Measurements from ENCODE around the gene FGF11.
A peak's percentile ranks its signal among the peaks of the same experiment; 100 is the strongest.

FGF11 gene

GRCh38 chr17:7403977-7404736 lies 35.2 kb upstream of the FGF11 start, which contains the start of gene TMEM256:
Gene TMEM256 (minus strand): TSS chr17:7404097. CDS start chr17:7404084, 13 bp downstream.
- CTCF ChIA-PET = interaction anchor here (0.6 to 1.4 kb wide), 4 partner anchors 15 to 157 kb away, joined by 3 to 8 read pairs (median 4); no protein-coding TSS in a partner anchor
- peak; percentile 96 for DNase-seq (ENCODE audit: low read depth, low spot score)
- TF ChIP-seq CTCF (IDR thresholded peaks at IDR 0.05; ENCODE audit: insufficient read depth, low read length, missing control alignments) = no peak
- POLR2A ChIA-PET = interaction anchor here (0.6 to 1.4 kb wide), 21 partner anchors 9 to 169 kb away, joined by 3 to 11 read pairs (median 4); partner anchors contain the start of genes PLSCR3, POLR2A, TMEM102 and ZBTB4
- H3K4me3 ChIP-seq (ENCODE audit: low read depth, low read length) = peak within 1 kb of the TSS; percentile 83

- peak overlapping the region; percentile 83 for H3K4me3 ChIP-seq (ENCODE audit: low read depth, low read length)
- no peak for DNase-seq (ENCODE audit: low read depth, low spot score)
Observed at GRCh38 chr17:7404737-7405349, 34.5 kb upstream of the FGF11 start.

GRCh38 chr17:7405350-7406234 lies 33.7 kb upstream of the FGF11 start:
- DNase-seq (ENCODE audit: low read depth, low spot score) = no peak
- CTCF ChIA-PET = interaction anchor here (0.7 to 2.0 kb wide), 2 partner anchors 31 to 155 kb away, joined by 3 to 12 read pairs; partner anchors contain the start of gene TMEM102
- no peak for TF ChIP-seq CTCF (IDR thresholded peaks at IDR 0.05; ENCODE audit: insufficient read depth, low read length, missing control alignments)
- POLR2A ChIA-PET = interaction anchor here (0.7 to 1.3 kb wide), 3 partner anchors 18 to 57 kb away, joined by 3 to 6 read pairs (median 3); partner anchors contain the start of gene SPEM2
- peak overlapping the region; percentile 83 for H3K4me3 ChIP-seq (ENCODE audit: low read depth, low read length)

More at GRCh38 chr17:7404737-7405349, 34.5 kb upstream of the FGF11 start:
- ChIA-PET POLR2A (interaction anchor here (0.6 to 1.4 kb wide), 16 partner anchors 8 to 169 kb away, joined by 3 to 11 read pairs (median 4); partner anchors contain the start of genes PLSCR3, POLR2A and ZBTB4), CTCF (interaction anchor here (1.4 kb wide), 1 partner anchor 156 kb away, joined by 5 read pairs; no protein-coding TSS in a partner anchor)
- no peak for TF ChIP-seq CTCF (IDR thresholded peaks at IDR 0.05; ENCODE audit: insufficient read depth, low read length, missing control alignments)

- TF ChIP-seq CTCF (IDR thresholded peaks at IDR 0.05; ENCODE audit: insufficient read depth, low read length, missing control alignments) = no peak
- POLR2A ChIA-PET = interaction anchor here (0.7 to 1.3 kb wide), 3 partner anchors 17 to 58 kb away, joined by 3 to 6 read pairs (median 3); partner anchors contain the start of gene SPEM2
- peak overlapping the region; percentile 83 for H3K4me3 ChIP-seq (ENCODE audit: low read depth, low read length)
- CTCF ChIA-PET = interaction anchor here (0.7 to 2.0 kb wide), 3 partner anchors 17 to 154 kb away, joined by 3 to 12 read pairs (median 3); partner anchors contain the start of gene TMEM102
- no peak for DNase-seq (ENCODE audit: low read depth, low spot score)
Observed at GRCh38 chr17:7406235-7406825, 33.0 kb upstream of the FGF11 start.

GRCh38 chr17:7407082-7407481 lies 32.2 kb upstream of the FGF11 start:
- CTCF ChIA-PET = interaction anchor here (1.0 to 2.0 kb wide), 3 partner anchors 29 to 281 kb away, joined by 3 to 12 read pairs (median 3); partner anchors contain the start of genes TMEM102 and WRAP53
- POLR2A ChIA-PET = interaction anchor here (0.6 to 1.3 kb wide), 2 partner anchors 17 to 48 kb away, joined by 3 read pairs; no protein-coding TSS in a partner anchor
- DNase-seq (ENCODE audit: low read depth, low spot score) = no peak
- no peak for TF ChIP-seq CTCF (IDR thresholded peaks at IDR 0.05; ENCODE audit: insufficient read depth, low read length, missing control alignments)
- H3K4me3 ChIP-seq (ENCODE audit: low read depth, low read length) = peak overlapping the region; percentile 36; the same call in 1 of the 2 replicates
